GM19035 (cell line): ENCODE measurements around the gene DOCK3.
"Not testable (repeated sequence)": the region's sequence is repeated elsewhere in the genome, so short reads cannot be mapped to it uniquely, and the experiment has no call there.

ENCODE experiments used
- ATAC-seq: cut with Tn5 transposase; IDR thresholded peaks from one replicate; pipeline ENCODE4 v1.9.1; 2021; ENCODE audit not compliant: unreplicated experiment

Gene DOCK3

GRCh38 chr3:51297333-51297732, 622.6 kb downstream of the DOCK3 start:
- ATAC-seq, result no peak

DNA sequence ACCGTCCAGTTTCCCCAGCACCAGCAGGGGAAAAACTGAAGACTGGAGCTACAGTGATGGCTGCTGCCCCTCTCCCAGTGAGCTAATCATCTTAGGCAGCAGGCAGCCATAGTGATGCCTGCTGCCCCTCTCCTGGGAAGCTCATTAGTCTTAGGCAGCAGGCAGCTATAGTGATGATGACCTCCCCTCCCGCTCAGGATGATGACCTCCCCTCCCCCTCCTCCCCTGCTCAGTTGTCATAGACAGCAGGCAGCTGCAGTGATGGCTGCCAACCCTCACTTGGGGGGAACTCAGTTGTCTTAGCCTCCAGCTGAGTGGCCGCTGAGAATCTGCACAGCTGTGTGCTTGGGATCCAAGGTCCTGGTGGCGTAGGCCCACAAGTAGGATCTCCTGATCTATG, 629.5 kb downstream of the DOCK3 start:
- no peak for ATAC-seq

GRCh38 chr3:51306093-51306492, 631.4 kb downstream of the DOCK3 start:
- ATAC-seq, result no peak

DNA sequence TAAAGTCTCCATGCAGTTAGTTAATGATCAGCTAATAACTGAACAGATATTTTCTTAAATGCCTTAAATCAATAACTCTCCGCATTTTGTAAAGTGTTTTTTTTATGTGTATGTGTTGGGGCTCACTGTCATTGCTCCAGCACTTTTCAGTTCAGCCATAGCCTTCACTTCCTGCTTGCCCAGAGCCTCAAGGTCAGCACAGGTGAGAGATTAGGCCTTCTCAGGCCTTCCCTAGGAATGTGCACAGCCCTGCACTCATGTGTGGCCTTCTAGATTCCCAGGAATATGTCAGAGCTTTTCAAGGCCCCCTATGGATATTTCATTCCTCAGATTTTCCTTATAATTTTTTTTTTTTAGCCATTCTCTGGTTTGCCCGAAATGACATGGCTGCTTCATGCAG, 632.7 kb downstream of the DOCK3 start:
- ATAC-seq, result no peak

DNA sequence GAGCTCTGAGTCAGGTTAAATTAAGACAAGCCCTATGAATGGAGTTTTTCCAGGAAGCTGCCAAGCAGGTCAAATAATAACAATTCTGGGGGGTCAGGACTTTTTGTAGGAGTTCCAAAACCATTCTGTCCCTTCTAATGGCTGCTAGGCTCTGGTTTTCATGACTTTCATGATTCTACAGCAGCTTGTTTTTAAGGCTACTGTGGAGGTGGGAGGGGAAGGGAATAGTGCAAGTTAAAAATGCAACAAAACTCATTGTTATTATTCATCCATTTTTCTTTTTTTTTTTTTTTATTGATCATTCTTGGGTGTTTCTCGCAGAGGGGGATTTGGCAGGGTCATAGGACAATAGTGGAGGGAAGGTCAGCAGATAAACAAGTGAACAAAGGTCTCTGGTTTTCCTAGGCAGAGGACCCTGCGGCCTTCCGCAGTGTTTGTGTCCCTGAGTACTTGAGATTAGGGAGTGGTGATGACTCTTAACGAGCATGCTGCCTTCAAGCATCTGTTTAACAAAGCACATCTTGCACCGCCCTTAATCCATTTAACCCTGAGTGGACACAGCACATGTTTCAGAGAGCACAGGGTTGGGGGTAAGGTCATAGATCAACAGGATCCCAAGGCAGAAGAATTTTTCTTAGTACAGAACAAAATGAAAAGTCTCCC, 633.3 kb downstream of the DOCK3 start:
- ATAC-seq, result not testable (repeated sequence)

DNA sequence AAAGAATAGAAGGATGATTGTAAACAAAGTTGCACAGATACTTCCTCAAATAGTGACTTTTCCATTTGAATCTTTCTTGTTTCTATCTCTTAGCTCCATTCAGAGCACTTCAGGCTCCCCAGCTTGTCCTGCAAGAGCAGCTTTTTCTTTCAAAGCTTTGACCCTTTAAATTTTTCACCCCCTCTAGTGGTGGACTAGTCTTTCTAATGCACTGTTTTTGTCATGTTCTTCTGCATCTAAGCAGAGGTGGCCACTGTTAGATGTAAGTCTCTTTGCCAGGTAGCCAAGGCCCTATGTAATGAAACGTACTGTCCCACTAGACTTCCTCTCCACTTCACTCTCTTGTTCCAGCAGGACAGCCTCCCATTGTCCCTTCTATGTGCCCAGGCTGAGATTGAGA, 636.3 kb downstream of the DOCK3 start:
- ATAC-seq, result no peak

DNA sequence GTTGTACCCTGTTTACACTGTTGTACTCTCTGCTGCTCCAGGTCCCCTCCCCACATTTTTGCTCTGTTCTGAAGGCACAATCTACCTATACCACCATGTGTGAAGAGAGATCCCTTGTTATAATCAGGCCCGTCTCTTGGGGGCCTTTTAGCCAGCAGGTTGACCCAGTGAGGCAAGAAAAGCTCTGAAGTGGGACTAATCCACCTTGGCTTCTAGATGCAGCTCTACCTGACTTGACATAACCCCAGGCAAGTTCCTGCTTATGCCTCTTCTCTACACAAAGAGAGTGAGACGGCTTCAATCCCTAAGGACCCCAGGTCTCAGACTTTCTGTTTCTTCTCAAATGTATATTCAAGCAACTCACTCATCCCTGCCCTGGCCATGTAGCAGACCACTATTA, 653.5 kb downstream of the DOCK3 start:
- no peak for ATAC-seq

DNA sequence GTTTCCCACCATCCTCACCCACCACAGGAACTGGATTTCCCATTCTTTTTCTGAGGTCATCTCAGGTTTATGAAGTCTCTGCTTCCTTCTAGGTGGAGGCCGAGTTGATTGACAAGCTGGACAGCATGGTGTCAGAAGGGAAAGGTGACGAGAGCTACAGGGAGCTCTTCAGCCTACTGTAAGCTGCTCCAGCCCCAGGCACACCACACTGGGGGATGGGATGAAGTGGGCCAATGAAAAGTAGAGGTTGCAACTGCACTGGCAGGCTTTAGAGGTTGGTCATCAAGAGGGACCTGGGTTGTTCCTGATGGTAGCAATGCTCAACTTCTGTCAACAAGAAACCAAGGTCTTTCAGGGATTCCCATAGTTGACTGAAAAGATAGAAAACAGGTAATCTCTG, 655.3 kb downstream of the DOCK3 start:
- no peak for ATAC-seq

- no peak for ATAC-seq
These were observed 657.4 kb downstream of the DOCK3 start for GRCh38 chr3:51332156-51332555.

GRCh38 chr3:51333021-51333420, 658.3 kb downstream of the DOCK3 start:
- no peak for ATAC-seq

GRCh38 chr3:51336261-51336660, 661.5 kb downstream of the DOCK3 start:
- ATAC-seq, result no peak

DNA sequence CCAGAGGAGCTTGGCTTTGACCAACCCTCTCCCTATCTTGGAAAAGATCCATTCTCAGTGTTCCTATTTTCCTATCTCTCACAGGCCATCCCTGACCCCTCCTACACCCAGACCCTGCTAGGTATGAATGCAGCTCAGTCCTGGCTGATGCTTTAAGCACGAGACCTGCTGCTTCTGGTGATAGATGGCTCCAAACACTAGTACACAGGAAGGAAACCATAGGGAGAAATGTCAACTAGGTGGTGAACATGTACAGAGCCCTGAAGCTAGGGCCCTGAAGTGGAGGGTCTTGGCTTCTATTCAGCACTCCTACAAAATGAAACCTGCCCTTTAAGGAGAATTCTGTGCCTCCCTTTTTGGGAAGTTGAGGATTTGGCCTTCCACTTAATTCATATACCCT, 662.9 kb downstream of the DOCK3 start:
- no peak for ATAC-seq

DNA sequence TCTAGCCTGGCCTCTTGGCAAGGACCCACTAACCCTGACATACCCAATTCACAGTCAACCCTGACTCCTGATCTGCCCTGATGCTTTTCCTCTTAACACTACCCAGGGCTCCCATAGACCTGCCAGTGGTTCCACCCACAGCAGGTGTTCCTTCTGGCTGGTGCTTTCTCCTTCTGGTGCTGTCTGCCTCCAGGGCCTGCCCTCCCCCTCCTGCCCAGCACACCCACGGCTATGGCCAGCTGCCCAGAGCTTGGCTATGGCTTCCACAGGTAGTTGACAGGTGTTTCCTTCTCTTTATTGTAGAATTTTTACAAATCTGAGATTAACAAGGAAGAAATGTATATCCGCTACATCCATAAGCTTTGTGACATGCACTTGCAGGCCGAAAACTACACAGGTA, 663.9 kb downstream of the DOCK3 start:
- ATAC-seq, result no peak

DNA sequence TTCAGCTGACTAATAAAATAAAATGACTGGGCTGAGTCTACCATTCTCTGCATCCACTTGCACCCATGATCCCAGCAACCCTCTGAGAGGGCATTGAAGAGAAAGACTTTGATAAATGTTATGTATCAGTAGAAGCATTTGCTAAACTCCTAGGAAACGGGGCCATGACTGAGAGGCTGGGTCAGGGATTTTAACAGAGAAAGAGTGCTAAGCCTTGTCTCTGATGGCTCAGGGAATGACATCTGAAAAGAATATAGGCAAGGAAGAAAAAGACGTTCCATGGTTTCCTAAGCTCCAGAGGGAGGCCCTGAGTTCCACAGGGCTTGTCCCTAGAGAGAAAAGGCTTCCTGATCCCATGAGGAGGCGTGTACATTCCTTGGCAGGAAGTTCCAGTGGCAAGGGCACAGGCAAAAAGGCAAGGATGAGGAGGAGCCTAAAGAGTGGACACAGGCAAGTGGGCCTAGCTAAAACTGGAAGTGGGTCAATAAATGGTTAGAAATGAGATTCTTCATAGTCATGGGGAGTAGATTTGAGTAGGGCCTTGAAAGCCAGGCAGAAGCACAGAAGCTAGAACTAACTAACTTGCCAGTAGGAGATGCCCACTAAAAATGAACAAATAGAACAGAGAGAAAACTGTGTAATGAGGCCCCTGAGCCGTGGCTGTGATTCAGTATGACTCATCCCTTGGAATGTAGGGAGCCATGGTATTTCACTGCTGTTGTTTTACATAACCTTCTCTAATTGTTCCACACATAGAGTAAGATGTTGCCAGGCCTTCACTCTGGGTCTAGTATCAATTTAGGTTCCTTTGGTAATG, 665.5 kb downstream of the DOCK3 start:
- ATAC-seq, result no peak

- ATAC-seq, result no peak
These were observed 666.4 kb downstream of the DOCK3 start for GRCh38 chr3:51340989-51341636.

- no peak for ATAC-seq
These were observed 669.4 kb downstream of the DOCK3 start for GRCh38 chr3:51343918-51344687.

- ATAC-seq, result no peak
These were observed 676.0 kb downstream of the DOCK3 start for GRCh38 chr3:51350751-51351150.

- ATAC-seq, result no peak
These were observed 678.4 kb downstream of the DOCK3 start for GRCh38 chr3:51353131-51353530.

- no peak for ATAC-seq
These were observed 679.0 kb downstream of the DOCK3 start for GRCh38 chr3:51353691-51354090.

- ATAC-seq, result no peak
These were observed 679.4 kb downstream of the DOCK3 start for GRCh38 chr3:51354172-51354571.
